Psoas muscle (tissue), 8 donors: Measurements from ENCODE around the gene RDM1. TPM values are rescaled to one million over a fixed set of nuclear protein-coding genes. Genes with fewer than 3 reads are reported as not detected.
A peak's percentile ranks its signal among the peaks of the same experiment; 100 is the strongest.

Experiments
- ATAC-seq, 4 donors: fragments of 200-7000 bp; cut with Tn5 transposase; one replicate each; pipeline ENCODE4 v1.9.1; 2020; ENCODE audit warnings: moderate library complexity in 3 of 4, mild to moderate bottlenecking in 2 of 4
- DNase-seq, 2 donors: peaks; one replicate each; pipeline ENCODE4 v3.0.0-alpha.2; 2020
- H3K27ac ChIP-seq: fragments of 200-600 bp; one replicate; pipeline ENCODE4 v1.8.0; 2022
- H3K27me3 ChIP-seq, 3 donors: fragments of 200-600 bp in 1 of 3; one replicate each; pipeline versions ENCODE4 v1.6.1 to v1.8.0; 2013 to 2022; ENCODE audit warnings: low read length in 2 of 3, mild to moderate bottlenecking in 2 of 3, moderate library complexity in 1 of 3; ENCODE audit not compliant: insufficient read depth in 3 of 3
- H3K36me3 ChIP-seq, 2 donors: fragments of 200-600 bp in 1 of 2; one replicate each; pipeline versions ENCODE4 v1.6.1 to v1.8.0; 2013 to 2022; ENCODE audit warnings: low read depth in 1 of 2, mild to moderate bottlenecking in 1 of 2, moderate library complexity in 1 of 2; ENCODE audit not compliant: insufficient read depth in 1 of 2
- H3K4me1 ChIP-seq: fragments of 200-600 bp; one replicate; pipeline ENCODE4 v1.8.0; 2022
- H3K4me3 ChIP-seq: fragments of 200-600 bp; one replicate; pipeline ENCODE4 v1.8.0; 2022; ENCODE audit warnings: mild to moderate bottlenecking
- H3K9me3 ChIP-seq: fragments of 200-600 bp; one replicate; pipeline ENCODE4 v1.8.0; 2022
- CTCF ChIP-seq: fragments of 200-600 bp; IDR thresholded peaks from one replicate; pipeline ENCODE4 v1.8.0; 2022; ENCODE audit warnings: antibody characterized with exemption
- WGBS, 3 donors: extraction: QIAGEN DNeasy Blood & Tissue Kit; methylation state at CpG; one replicate each; pipeline versions ENCODE4 v1.1.6 to v1.1.7; 2013; 5-methylcytosine and 5-hydroxymethylcytosine counted together
- intact Hi-C, 2 donors: fragments of 100-400 bp; cut with DNase I; formaldehyde crosslinking; loops; one replicate each; pipeline versions ENCODE4 v1.11.0 to v1.14.2; 2022
- long read RNA-seq, 2 donors: library from polyadenylated mRNA; unstranded; transcript quantifications; one replicate each; pipeline ENCODE4 v2.0.0, GENCODE V29; 2021
- polyA plus RNA-seq, 3 donors: library from polyadenylated mRNA; stranded (reverse); fragments of 200-250 nt; gene quantifications; one replicate each; pipeline ENCODE4 v1.2.3, GENCODE V29; 2013
- total RNA-seq, 4 donors: library from RNA; stranded (reverse); fragmentation: NEBNext Ultra II Directional in 2 of 4; extraction: Animal tissue kit (Norgen Biotek cat#: 25700) in 2 of 4; gene quantifications; one replicate each; pipeline versions ENCODE4 v1.2.1 to v1.2.4, GENCODE V29; 2021 to 2023
- donor health status: healthy with polysubstance abuse.
- donor health status: DM: no; HTN: no; CAD: no; lungs with moderate emphysema.
- donor health status: Bipolar disorder and iron deficiency.
- donor health status: healthy.
- donor health status: DM: yes; HTN: yes; CAD: no.
- donor health status: DM: no; HTN: no; CAD: no.
- donor health status: DM: no; HTN: no; CAD: no.
- donor health status: DM: yes; HTN: yes; CAD: no.

RDM1 gene
- total RNA-seq: not detected
- not detected for polyA plus RNA-seq
- long read RNA-seq, donor 1: 0 reads
- long read RNA-seq, donor 2: 0 reads

- ATAC-seq (peak in 1 of 4 donors; percentile 49), DNase-seq (peak; percentile 24 to 60)
- H3K36me3 ChIP-seq: no peaks in the 10 kb centered on the region
- H3K27me3 ChIP-seq: peaks cover 0 to 23% (median 4%) of the 10 kb centered on the region in 3 donors
- 1 to 2% (median 2%) methylated on average over 35 of the region's 35 CpGs for WGBS, 3 donors
- no peak within 1 kb of the TSS for H3K27ac ChIP-seq
- peaks cover 4% of the 10 kb centered on the region for H3K4me1 ChIP-seq
- H3K4me3 ChIP-seq: peak within 1 kb of the TSS; percentile 32
- no peaks in the 10 kb centered on the region for H3K9me3 ChIP-seq
- intact Hi-C loops: no loop called here
- no peak for TF ChIP-seq CTCF
Measured at GRCh38 chr17:35930211-35931065, at the start of gene RDM1. RDM1 (minus strand) TSS chr17:35930773; CDS start chr17:35930727, 46 bp downstream.

GRCh38 chr17:35978346-35978745, 47.8 kb upstream of the RDM1 start:
- WGBS, 3 donors: 68 to 76% (median 72%) methylated on average over 3 of the region's 3 CpGs
- DNase-seq (no peak), ATAC-seq (no peak)

GRCh38 chr17:35977509-35977908, 46.9 kb upstream of the RDM1 start:
- 86 to 94% (median 90%) methylated on average over 7 of the region's 7 CpGs for WGBS, 3 donors
- no peaks in the 10 kb centered on the region for H3K36me3 ChIP-seq
- intact Hi-C loops: no loop called here
- H3K4me1 ChIP-seq: no peaks in the 10 kb centered on the region
- no peak for DNase-seq
- peaks cover 0 to 3% (median 0%) of the 10 kb centered on the region in 3 donors for H3K27me3 ChIP-seq
- no peak for TF ChIP-seq CTCF
- no peak overlapping the region for H3K27ac ChIP-seq
- no peaks in the 10 kb centered on the region for H3K9me3 ChIP-seq
- no peak for ATAC-seq
- H3K4me3 ChIP-seq: no peak overlapping the region

More at GRCh38 chr17:35978346-35978745, 47.8 kb upstream of the RDM1 start:
- Histone ChIP-seq H3K36me3 (no peaks in the 10 kb centered on the region), H3K27ac (no peak overlapping the region), H3K9me3 (no peaks in the 10 kb centered on the region), H3K4me3 (no peak overlapping the region), H3K27me3 (peaks cover 0 to 3% (median 0%) of the 10 kb centered on the region in 3 donors), H3K4me1 (no peaks in the 10 kb centered on the region)
- no peak for TF ChIP-seq CTCF
- intact Hi-C loops: no loop called here

GRCh38 chr17:35973333-35974260, 43.0 kb upstream of the RDM1 start:
- intact Hi-C loops: loop anchor here (5.0 kb wide), 3 partner anchors 99 to 509 kb away; no protein-coding TSS in a partner anchor
- H3K4me1 ChIP-seq: no peaks in the 10 kb centered on the region
- WGBS, 3 donors: 54 to 59% (median 55%) methylated on average over 10 of the region's 10 CpGs
- ATAC-seq (no peak), DNase-seq (no peak)
- no peak overlapping the region for H3K4me3 ChIP-seq
- TF ChIP-seq CTCF: no peak
- H3K27ac ChIP-seq: no peak overlapping the region
- no peaks in the 10 kb centered on the region for H3K9me3 ChIP-seq
- H3K27me3 ChIP-seq: no peaks in the 10 kb centered on the region
- no peaks in the 10 kb centered on the region for H3K36me3 ChIP-seq
